SK-N-SH (cell line): Measurements from ENCODE around the gene NPPB.

Source experiments
- CTCF ChIP-seq: fragments of 200-600 bp; sonication (generic); IDR thresholded peaks from 2 replicates; pipeline ENCODE4 v1.6.1; 2017; ENCODE audit warnings: antibody characterized with exemption, mild to moderate bottlenecking, moderate library complexity
- EP300 ChIP-seq, 2 experiments: IDR thresholded peaks; 2 replicates each; pipeline versions ENCODE4 v1.4.0 to v1.6.1; 2012; ENCODE audit warnings: borderline replicate concordance in 1 of 2, low read depth in 1 of 2, low read length in 1 of 2
- FOSL2 ChIP-seq: IDR thresholded peaks from 2 replicates; pipeline ENCODE4 v1.4.0; 2012; ENCODE audit warnings: low read depth, mild to moderate bottlenecking, moderate library complexity, borderline replicate concordance
- IRF3 ChIP-seq: fragments of 150-350 bp; IDR thresholded peaks from 2 replicates; pipeline ENCODE4 v1.6.1; 2016; ENCODE audit warnings: mild to moderate bottlenecking, low read depth, low read length
- JUND ChIP-seq: IDR thresholded peaks from 2 replicates; pipeline ENCODE4 v1.4.0; 2012
- PBX3 ChIP-seq: IDR thresholded peaks from 2 replicates; pipeline ENCODE4; 2012
- POLR2AphosphoS5 ChIP-seq: IDR thresholded peaks from 2 replicates; pipeline ENCODE4 v1.6.1; 2012; ENCODE audit warnings: low read depth, low read length
- RAD21 ChIP-seq: IDR thresholded peaks from 2 replicates; pipeline ENCODE4 v1.6.1; 2012; ENCODE audit warnings: mild to moderate bottlenecking, low read length
- REST ChIP-seq: IDR thresholded peaks from 2 replicates; pipeline ENCODE4 v1.6.1; 2012; ENCODE audit warnings: mild to moderate bottlenecking, low read depth, low read length, moderate library complexity
- SMC3 ChIP-seq: IDR thresholded peaks from 2 replicates; pipeline ENCODE4 v1.6.1; 2012; ENCODE audit warnings: low read depth, low read length, improper control_type of control experiment

GRCh38 chr1:11862890-11863289 lies 4.1 kb upstream of the NPPB start:
- no peak for TF ChIP-seq CTCF
- peak; percentile 28; the same call in 1 of the 2 replicates for TF ChIP-seq FOSL2
- TF ChIP-seq POLR2AphosphoS5: no peak
- TF ChIP-seq RAD21: no peak
- TF ChIP-seq EP300 (IDR thresholded peaks at IDR 0.05; ENCODE audit: borderline replicate concordance in 1 of 2, low read depth in 1 of 2, low read length in 1 of 2): no peak
- TF ChIP-seq REST: no peak
- TF ChIP-seq SMC3: no peak
- TF ChIP-seq PBX3: no peak
- TF ChIP-seq JUND: no peak
- no peak for TF ChIP-seq IRF3
